GM12891 (cell line): Measurements from ENCODE around the gene SEH1L.

Experiments used
- POLR2A ChIP-seq: IDR thresholded peaks from 2 replicates; pipeline ENCODE4 v1.6.1; 2011; ENCODE audit warnings: low read depth, low read length, control low read depth
- POLR2AphosphoS5 ChIP-seq: IDR thresholded peaks from 2 replicates; pipeline ENCODE4 v1.6.1; 2011; ENCODE audit warnings: low read depth, low read length, control low read depth
- SPI1 ChIP-seq: IDR thresholded peaks from 2 replicates; pipeline ENCODE4 v1.6.1; 2011; ENCODE audit warnings: low read depth, low read length, control low read depth
- TAF1 ChIP-seq: IDR thresholded peaks from 2 replicates; pipeline ENCODE4 v1.6.1; 2011; ENCODE audit warnings: low read depth, low read length, control low read depth

DNA sequence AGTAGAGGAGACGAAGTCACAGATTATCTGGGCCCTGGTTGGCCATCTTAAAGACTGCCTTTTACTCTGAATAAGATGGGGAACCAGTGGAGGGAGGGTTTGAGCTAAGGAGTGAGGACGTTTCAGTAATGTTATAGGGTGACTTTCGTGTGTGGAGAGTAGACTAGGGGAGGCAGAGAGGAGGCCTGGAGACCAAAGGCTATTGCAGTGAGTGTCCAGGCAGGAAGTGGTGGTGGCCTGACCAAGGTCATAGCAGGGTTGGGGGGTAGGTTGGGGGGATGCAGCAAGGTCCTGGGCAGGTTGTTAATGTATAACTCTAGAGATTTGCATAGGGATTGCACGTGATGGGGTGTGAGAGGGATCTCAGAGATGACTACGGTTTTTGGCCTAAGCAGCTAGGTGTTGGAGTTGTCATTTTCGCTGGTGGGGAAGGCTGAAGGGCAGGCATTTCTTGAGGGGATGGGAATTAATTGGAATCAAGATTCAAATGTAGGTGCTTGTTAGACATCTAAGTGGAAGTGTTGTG, 48.2 kb downstream of the SEH1L start:
- TF ChIP-seq POLR2AphosphoS5 (no peak), SPI1 (no peak), POLR2A (no peak), TAF1 (no peak)
